Peyer's patch (tissue), 4 donors: ENCODE measurements around the gene FUT1.

ENCODE experiments used
- POLR2A ChIP-seq, 2 donors: fragments of 450-650 bp; IDR thresholded peaks; one replicate each; pipeline ENCODE4 v1.5.1; 2017; ENCODE audit warnings: antibody characterized with exemption in 2 of 2, mild to moderate bottlenecking in 2 of 2, moderate library complexity in 2 of 2
- TF ChIP-seq, protein P1 (sequence below), 6 experiments: fragments of 450-650 bp in 4 of 6; fragments of 200-600 bp in 2 of 6; sonication (generic) in 1 of 6; IDR thresholded peaks; one replicate each; pipeline ENCODE4 v1.5.1; 2017 to 2019; ENCODE audit warnings: antibody characterized with exemption in 6 of 6, mild to moderate bottlenecking in 3 of 6, moderate library complexity in 1 of 6

GRCh38 chr19:48739404-48740163 lies 12.9 kb downstream of the FUT1 start:
- no peak for TF ChIP-seq POLR2A (IDR thresholded peaks at IDR 0.05)
- TF ChIP-seq, protein P1, sequence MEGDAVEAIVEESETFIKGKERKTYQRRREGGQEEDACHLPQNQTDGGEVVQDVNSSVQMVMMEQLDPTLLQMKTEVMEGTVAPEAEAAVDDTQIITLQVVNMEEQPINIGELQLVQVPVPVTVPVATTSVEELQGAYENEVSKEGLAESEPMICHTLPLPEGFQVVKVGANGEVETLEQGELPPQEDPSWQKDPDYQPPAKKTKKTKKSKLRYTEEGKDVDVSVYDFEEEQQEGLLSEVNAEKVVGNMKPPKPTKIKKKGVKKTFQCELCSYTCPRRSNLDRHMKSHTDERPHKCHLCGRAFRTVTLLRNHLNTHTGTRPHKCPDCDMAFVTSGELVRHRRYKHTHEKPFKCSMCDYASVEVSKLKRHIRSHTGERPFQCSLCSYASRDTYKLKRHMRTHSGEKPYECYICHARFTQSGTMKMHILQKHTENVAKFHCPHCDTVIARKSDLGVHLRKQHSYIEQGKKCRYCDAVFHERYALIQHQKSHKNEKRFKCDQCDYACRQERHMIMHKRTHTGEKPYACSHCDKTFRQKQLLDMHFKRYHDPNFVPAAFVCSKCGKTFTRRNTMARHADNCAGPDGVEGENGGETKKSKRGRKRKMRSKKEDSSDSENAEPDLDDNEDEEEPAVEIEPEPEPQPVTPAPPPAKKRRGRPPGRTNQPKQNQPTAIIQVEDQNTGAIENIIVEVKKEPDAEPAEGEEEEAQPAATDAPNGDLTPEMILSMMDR (IDR thresholded peaks at IDR 0.05) = no peak
